RWPE2 (cell line): ENCODE data around the gene LECT2.
A peak's percentile ranks its signal among the peaks of the same experiment; 100 is the strongest.

Experiments
- ATAC-seq: fragments of 200-7000 bp; cut with Tn5 transposase; 3 replicates; pipeline ENCODE4 v1.9.1; 2021; ENCODE audit warnings: low read depth
- DNase-seq: peaks from one replicate; pipeline ENCODE4 v3.0.0-alpha.2; 2020; ENCODE audit warnings: low spot score
- H3K27ac ChIP-seq: fragments of 450-650 bp; 2 replicates; pipeline ENCODE4 v1.5.1; 2017; ENCODE audit warnings: mild to moderate bottlenecking; ENCODE audit not compliant: poor library complexity, severe bottlenecking
- H3K27me3 ChIP-seq: fragments of 250-450 bp; sonication (Bioruptor Pico); 2 replicates; pipeline ENCODE4 v1.5.1; 2021; ENCODE audit warnings: mild to moderate bottlenecking, moderate library complexity; ENCODE audit not compliant: insufficient read depth, poor library complexity, severe bottlenecking
- H3K36me3 ChIP-seq: fragments of 250-450 bp; sonication (Bioruptor Pico); 2 replicates; pipeline ENCODE4 v1.5.1; 2020; ENCODE audit warnings: low read depth, mild to moderate bottlenecking, moderate library complexity
- H3K4me1 ChIP-seq: fragments of 250-450 bp; sonication (Bioruptor Pico); 2 replicates; pipeline ENCODE4 v1.5.1; 2021; ENCODE audit warnings: mild to moderate bottlenecking, moderate library complexity; ENCODE audit not compliant: insufficient read depth, poor library complexity, severe bottlenecking
- H3K4me3 ChIP-seq: fragments of 250-450 bp; sonication (Bioruptor Pico); 2 replicates; pipeline ENCODE4 v1.5.1; 2021; ENCODE audit warnings: mild to moderate bottlenecking, moderate library complexity; ENCODE audit not compliant: severe bottlenecking
- H3K9me3 ChIP-seq: fragments of 250-450 bp; sonication (Bioruptor Pico); 2 replicates; pipeline ENCODE4 v1.5.1; 2021; ENCODE audit warnings: mild to moderate bottlenecking, moderate library complexity; ENCODE audit not compliant: severe bottlenecking
- TF ChIP-seq, protein P1 (sequence below): fragments of 450-650 bp; IDR thresholded peaks from one replicate; pipeline ENCODE4 v1.5.1; 2017; ENCODE audit warnings: mild to moderate bottlenecking, moderate library complexity; ENCODE audit not compliant: poor library complexity, severe bottlenecking

Gene LECT2

DNA sequence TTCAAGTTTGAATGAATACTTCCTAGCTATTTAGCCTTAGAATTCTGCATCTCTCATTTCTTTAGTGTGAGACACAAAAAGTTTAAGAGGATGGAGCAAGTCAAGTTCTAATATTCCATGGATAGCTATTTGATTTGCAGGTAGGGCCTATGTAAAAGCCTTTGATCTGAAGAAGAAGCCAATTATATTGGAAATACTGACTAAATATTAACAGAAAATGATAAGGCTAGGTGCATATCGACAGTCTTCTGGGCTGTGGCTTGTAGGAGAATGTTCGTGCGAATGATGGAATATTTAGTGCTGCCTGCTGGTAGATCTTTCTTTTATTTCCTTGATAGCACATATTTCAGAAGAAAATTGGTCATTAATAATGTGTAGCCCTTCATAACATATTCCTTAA is at the start of gene LECT2:
LECT2 (minus strand) TSS at position 85 of the 400 bp plus-strand sequence. CDS start 150 bp downstream, outside the sequence.
- H3K4me1 ChIP-seq: no peaks in the 10 kb centered on the region
- no peak for ATAC-seq
- DNase-seq: no peak
- H3K27ac ChIP-seq: no peak within 1 kb of the TSS
- TF ChIP-seq, protein P1, sequence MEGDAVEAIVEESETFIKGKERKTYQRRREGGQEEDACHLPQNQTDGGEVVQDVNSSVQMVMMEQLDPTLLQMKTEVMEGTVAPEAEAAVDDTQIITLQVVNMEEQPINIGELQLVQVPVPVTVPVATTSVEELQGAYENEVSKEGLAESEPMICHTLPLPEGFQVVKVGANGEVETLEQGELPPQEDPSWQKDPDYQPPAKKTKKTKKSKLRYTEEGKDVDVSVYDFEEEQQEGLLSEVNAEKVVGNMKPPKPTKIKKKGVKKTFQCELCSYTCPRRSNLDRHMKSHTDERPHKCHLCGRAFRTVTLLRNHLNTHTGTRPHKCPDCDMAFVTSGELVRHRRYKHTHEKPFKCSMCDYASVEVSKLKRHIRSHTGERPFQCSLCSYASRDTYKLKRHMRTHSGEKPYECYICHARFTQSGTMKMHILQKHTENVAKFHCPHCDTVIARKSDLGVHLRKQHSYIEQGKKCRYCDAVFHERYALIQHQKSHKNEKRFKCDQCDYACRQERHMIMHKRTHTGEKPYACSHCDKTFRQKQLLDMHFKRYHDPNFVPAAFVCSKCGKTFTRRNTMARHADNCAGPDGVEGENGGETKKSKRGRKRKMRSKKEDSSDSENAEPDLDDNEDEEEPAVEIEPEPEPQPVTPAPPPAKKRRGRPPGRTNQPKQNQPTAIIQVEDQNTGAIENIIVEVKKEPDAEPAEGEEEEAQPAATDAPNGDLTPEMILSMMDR: no peak
- no peaks in the 10 kb centered on the region for H3K9me3 ChIP-seq
- H3K27me3 ChIP-seq: no peaks in the 10 kb centered on the region
- H3K36me3 ChIP-seq: no peaks in the 10 kb centered on the region
- H3K4me3 ChIP-seq: no peak within 1 kb of the TSS

DNA sequence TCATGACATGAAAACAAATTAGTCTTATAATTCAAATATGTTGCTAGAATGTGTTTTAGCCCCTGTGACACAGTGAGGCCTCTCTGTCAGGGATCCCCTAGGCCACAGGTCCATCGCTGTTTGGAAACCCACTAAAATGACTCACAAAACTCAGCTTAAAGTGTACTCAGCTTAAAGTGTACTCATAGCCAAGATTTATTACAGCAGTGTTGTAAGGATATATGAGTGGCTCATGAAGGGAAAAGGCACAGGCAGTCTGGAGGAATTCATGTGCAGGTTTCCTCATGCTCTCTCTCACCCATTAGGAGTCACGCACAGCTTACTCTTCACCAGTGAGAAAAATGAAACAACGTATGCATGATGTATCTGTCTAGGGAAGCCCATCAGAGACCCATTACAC is 49.7 kb upstream of the LECT2 start:
- H3K4me1 ChIP-seq: peaks cover 42% of the 10 kb centered on the region
- peak overlapping the region; percentile 99 for H3K27ac ChIP-seq
- ATAC-seq: peak; percentile 75
- H3K36me3 ChIP-seq: no peaks in the 10 kb centered on the region
- TF ChIP-seq, protein P1: no peak
- no peaks in the 10 kb centered on the region for H3K27me3 ChIP-seq
- H3K4me3 ChIP-seq: no peak overlapping the region
- H3K9me3 ChIP-seq: no peaks in the 10 kb centered on the region
- DNase-seq: no peak

DNA sequence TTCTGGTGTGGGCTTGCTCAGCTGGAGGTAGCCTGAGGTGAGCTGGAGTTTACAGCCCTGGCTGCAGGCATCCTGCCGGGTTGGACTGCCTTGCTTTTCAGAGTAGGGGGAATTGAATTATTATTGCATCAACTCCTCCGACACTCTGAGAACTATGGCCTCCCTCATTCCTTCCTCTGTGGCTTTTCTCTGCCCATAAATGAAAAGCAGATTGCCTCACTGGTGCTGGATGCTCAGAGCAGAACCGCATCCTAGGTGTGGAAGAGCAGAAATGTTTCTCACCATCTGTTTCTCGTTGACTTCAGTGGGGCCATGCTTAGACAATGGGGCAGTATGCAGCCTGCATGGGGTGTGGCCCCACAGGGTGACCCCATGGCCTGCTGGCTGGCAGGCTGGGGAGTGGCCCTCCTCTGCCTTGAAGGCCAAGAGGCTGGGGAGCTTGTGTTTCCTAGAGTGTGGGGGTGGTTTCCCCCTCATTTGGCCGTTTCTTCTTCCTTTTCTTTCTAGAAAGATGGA is 46.7 kb upstream of the LECT2 start:
- H3K4me3 ChIP-seq: no peak overlapping the region
- H3K36me3 ChIP-seq: no peaks in the 10 kb centered on the region
- no peaks in the 10 kb centered on the region for H3K9me3 ChIP-seq
- peaks cover 47% of the 10 kb centered on the region for H3K4me1 ChIP-seq
- no peaks in the 10 kb centered on the region for H3K27me3 ChIP-seq
- no peak for DNase-seq
- peak overlapping the region; percentile 93 for H3K27ac ChIP-seq
- no peak for ATAC-seq
- TF ChIP-seq, protein P1: no peak

DNA sequence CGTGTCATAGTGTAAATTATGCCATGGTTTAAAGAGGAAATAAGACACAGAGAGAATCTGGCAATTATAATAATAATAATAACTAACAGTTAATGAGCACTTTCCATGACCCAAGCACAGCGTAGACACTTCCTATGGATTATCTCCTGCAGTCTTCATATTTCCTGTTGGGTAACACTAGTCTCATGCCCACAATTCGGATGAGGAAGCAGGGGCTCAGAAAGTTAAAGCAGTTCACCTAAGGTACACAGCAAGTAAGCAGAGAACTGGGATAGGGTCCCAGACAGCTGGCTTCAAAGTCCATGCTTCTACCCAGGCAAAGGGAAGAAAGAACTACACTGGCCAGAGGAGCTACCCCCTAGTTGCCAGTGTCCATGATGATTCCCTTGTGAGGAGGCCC is 46.1 kb upstream of the LECT2 start:
- TF ChIP-seq, protein P1: no peak

DNA sequence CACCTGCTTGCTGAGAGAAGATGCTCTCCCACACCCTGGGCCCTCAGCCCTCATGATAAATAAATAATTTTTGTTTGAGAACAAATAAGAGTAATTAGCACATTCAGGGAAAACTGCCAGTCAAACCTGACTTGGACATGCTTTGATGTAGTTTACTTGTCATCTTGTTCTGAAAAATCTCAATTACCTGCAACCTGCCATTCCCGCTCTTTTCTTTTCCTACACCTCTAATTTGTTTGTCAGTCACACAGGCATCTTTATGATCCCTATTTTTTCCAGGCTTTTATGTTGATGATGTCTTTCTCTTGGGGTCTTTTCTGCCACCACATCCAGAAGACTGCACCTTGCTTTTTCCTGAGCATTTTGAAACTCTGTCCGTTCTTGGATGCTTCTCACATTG is 45.4 kb upstream of the LECT2 start:
- Histone ChIP-seq H3K4me3 (no peak overlapping the region), H3K9me3 (no peaks in the 10 kb centered on the region), H3K27me3 (no peaks in the 10 kb centered on the region), H3K27ac (peak overlapping the region; percentile 93), H3K36me3 (no peaks in the 10 kb centered on the region), H3K4me1 (peaks cover 33% of the 10 kb centered on the region)
- DNase-seq (no peak), ATAC-seq (no peak)
- TF ChIP-seq, protein P1: no peak

More for the DNA sequence above, 46.1 kb upstream of the LECT2 start:
- H3K4me1 ChIP-seq: peaks cover 41% of the 10 kb centered on the region
- no peak for DNase-seq
- H3K27me3 ChIP-seq: no peaks in the 10 kb centered on the region
- H3K9me3 ChIP-seq: no peaks in the 10 kb centered on the region
- H3K4me3 ChIP-seq: no peak overlapping the region
- no peak for ATAC-seq
- H3K27ac ChIP-seq: peak overlapping the region; percentile 93
- H3K36me3 ChIP-seq: no peaks in the 10 kb centered on the region
